SU-DHL-6 (cell line): Measurements from ENCODE around the gene EEFSEC.

Experiments used
- H2AFZ ChIP-seq: fragments of 200-600 bp; sonication (generic); 2 replicates; pipeline ENCODE4 v1.6.1; 2014; ENCODE audit warnings: low read depth, mild to moderate bottlenecking, moderate library complexity, mixed read lengths, antibody characterized with exemption, low read length; ENCODE audit not compliant: severe bottlenecking
- H3F3A ChIP-seq: fragments of 200-600 bp; shearing (Covaris generic); 2 replicates; pipeline ENCODE4 v1.6.0; 2016; ENCODE audit warnings: antibody characterized with exemption, mild to moderate bottlenecking; ENCODE audit not compliant: insufficient read depth
- H3K27ac ChIP-seq: fragments of 200-600 bp; sonication (generic); 2 replicates; pipeline ENCODE4 v1.5.1; 2016; ENCODE audit warnings: low read depth, mild to moderate bottlenecking, low read length, moderate library complexity, mixed read lengths
- H3K27me3 ChIP-seq: fragments of 200-600 bp; sonication (generic), shearing (Covaris generic); 2 replicates; pipeline ENCODE4 v1.6.0; 2014; ENCODE audit warnings: mild to moderate bottlenecking, low read length
- H3K36me3 ChIP-seq: fragments of 200-600 bp; sonication (generic); 2 replicates; pipeline ENCODE4 v1.6.1; 2014; ENCODE audit warnings: mild to moderate bottlenecking, low read length, mixed read lengths
- H3K4me2 ChIP-seq: fragments of 300-600, 200-600 bp; shearing (Covaris generic), sonication (generic); 2 replicates; pipeline ENCODE4 v1.6.0; 2014; ENCODE audit warnings: low read length, low read depth, mild to moderate bottlenecking; ENCODE audit not compliant: poor library complexity, severe bottlenecking
- H3K4me3 ChIP-seq: fragments of 200-600 bp; sonication (generic); 2 replicates; pipeline ENCODE4 v1.5.1; 2014; ENCODE audit warnings: antibody characterized with exemption, low read length, mild to moderate bottlenecking, mixed read lengths; ENCODE audit not compliant: insufficient read depth, poor library complexity, severe bottlenecking
- H3K79me2 ChIP-seq: fragments of 200-600 bp; sonication (generic); 2 replicates; pipeline ENCODE4 v1.6.1; 2014; ENCODE audit warnings: mild to moderate bottlenecking, low read length, moderate library complexity; ENCODE audit not compliant: insufficient read depth
- H3K9ac ChIP-seq: fragments of 200-600 bp; sonication (generic); 2 replicates; pipeline ENCODE4 v1.7.0; 2014; ENCODE audit warnings: mild to moderate bottlenecking, low read length
- H3K9me2 ChIP-seq: fragments of 200-600 bp; sonication (generic); replicated peaks from 2 replicates; pipeline ENCODE4 v1.6.1; 2014; ENCODE audit warnings: low read length; ENCODE audit not compliant: insufficient read depth
- H3K9me3 ChIP-seq: fragments of 200-600 bp; sonication (generic); 2 replicates; pipeline ENCODE4 v1.6.1; 2014; ENCODE audit warnings: low read length, mixed read lengths; ENCODE audit not compliant: insufficient read depth
- H4K20me1 ChIP-seq: fragments of 200-600 bp; sonication (generic); 2 replicates; pipeline ENCODE4 v1.6.1; 2014; ENCODE audit warnings: low read depth, mild to moderate bottlenecking, antibody characterized with exemption, low read length, moderate library complexity, mixed read lengths
- EZH2phosphoT487 ChIP-seq: fragments of 200-600 bp; sonication (generic), shearing (Covaris generic); conservative IDR thresholded peaks from 2 replicates; pipeline ENCODE4 v1.6.1; 2018; ENCODE audit warnings: mild to moderate bottlenecking, antibody characterized with exemption, low read length, moderate library complexity, mixed read lengths
- TF ChIP-seq, protein P1 (sequence below): fragments of 200-600 bp; sonication (generic); IDR thresholded peaks from one replicate; pipeline ENCODE4 v1.5.1; 2017; ENCODE audit warnings: antibody characterized with exemption, mild to moderate bottlenecking, low read length, moderate library complexity; ENCODE audit not compliant: insufficient read depth, poor library complexity, severe bottlenecking

Gene EEFSEC

GRCh38 chr3:128390867-128391266 is 237.6 kb downstream of the EEFSEC start:
- no peaks in the 10 kb centered on the region for H3K79me2 ChIP-seq
- H3K9ac ChIP-seq, result no peak overlapping the region
- H4K20me1 ChIP-seq, result no peaks in the 10 kb centered on the region
- H3K27ac ChIP-seq, result no peak overlapping the region
- H3K36me3 ChIP-seq, result no peaks in the 10 kb centered on the region
- no peak overlapping the region for H3K4me2 ChIP-seq
- H3K9me2 ChIP-seq, result no peaks in the 10 kb centered on the region
- no peak overlapping the region for H2AFZ ChIP-seq
- H3K9me3 ChIP-seq, result no peaks in the 10 kb centered on the region
- H3F3A ChIP-seq, result no peaks in the 10 kb centered on the region
- no peak for TF ChIP-seq EZH2phosphoT487
- TF ChIP-seq, protein P1, sequence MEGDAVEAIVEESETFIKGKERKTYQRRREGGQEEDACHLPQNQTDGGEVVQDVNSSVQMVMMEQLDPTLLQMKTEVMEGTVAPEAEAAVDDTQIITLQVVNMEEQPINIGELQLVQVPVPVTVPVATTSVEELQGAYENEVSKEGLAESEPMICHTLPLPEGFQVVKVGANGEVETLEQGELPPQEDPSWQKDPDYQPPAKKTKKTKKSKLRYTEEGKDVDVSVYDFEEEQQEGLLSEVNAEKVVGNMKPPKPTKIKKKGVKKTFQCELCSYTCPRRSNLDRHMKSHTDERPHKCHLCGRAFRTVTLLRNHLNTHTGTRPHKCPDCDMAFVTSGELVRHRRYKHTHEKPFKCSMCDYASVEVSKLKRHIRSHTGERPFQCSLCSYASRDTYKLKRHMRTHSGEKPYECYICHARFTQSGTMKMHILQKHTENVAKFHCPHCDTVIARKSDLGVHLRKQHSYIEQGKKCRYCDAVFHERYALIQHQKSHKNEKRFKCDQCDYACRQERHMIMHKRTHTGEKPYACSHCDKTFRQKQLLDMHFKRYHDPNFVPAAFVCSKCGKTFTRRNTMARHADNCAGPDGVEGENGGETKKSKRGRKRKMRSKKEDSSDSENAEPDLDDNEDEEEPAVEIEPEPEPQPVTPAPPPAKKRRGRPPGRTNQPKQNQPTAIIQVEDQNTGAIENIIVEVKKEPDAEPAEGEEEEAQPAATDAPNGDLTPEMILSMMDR, result no peak
- no peaks in the 10 kb centered on the region for H3K27me3 ChIP-seq
- no peak overlapping the region for H3K4me3 ChIP-seq

DNA sequence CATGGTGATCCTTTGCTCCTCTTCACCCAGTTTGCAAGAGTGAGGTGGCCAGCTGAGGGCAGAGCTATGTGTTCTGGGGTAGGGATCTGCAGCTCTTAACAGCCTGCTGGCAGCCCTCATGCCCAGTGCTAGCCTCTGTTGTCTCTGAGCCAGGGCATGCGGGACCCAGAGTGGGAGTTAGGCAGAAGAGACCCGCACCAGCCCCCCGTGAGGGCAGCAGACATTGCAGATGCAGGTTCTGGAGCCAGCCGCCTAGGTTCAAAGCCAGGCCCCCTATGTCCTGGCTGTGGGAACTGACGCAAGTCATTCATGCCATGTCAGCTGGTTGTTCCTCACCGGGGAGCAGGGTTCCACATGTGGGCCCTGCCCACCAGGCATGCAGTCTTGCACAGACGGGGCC is 238.7 kb downstream of the EEFSEC start:
- Histone ChIP-seq H3K36me3 (no peaks in the 10 kb centered on the region), H3K9ac (no peak overlapping the region), H3K27me3 (no peaks in the 10 kb centered on the region), H2AFZ (no peak overlapping the region), H3K27ac (no peak overlapping the region), H3K9me3 (no peaks in the 10 kb centered on the region), H3K4me3 (no peak overlapping the region), H3K9me2 (no peaks in the 10 kb centered on the region), H3F3A (no peaks in the 10 kb centered on the region), H4K20me1 (no peaks in the 10 kb centered on the region), H3K4me2 (no peak overlapping the region), H3K79me2 (no peaks in the 10 kb centered on the region)
- TF ChIP-seq, protein P1, result no peak
- no peak for TF ChIP-seq EZH2phosphoT487

GRCh38 chr3:128392818-128393544 is 239.7 kb downstream of the EEFSEC start:
- Histone ChIP-seq H3F3A (no peaks in the 10 kb centered on the region), H4K20me1 (no peaks in the 10 kb centered on the region), H3K27me3 (no peaks in the 10 kb centered on the region), H3K4me2 (no peak overlapping the region), H2AFZ (no peak overlapping the region), H3K27ac (no peak overlapping the region), H3K79me2 (no peaks in the 10 kb centered on the region), H3K9me3 (no peaks in the 10 kb centered on the region), H3K4me3 (no peak overlapping the region), H3K9ac (no peak overlapping the region), H3K9me2 (no peaks in the 10 kb centered on the region), H3K36me3 (no peaks in the 10 kb centered on the region)
- TF ChIP-seq, protein P1, result no peak
- TF ChIP-seq EZH2phosphoT487, result no peak
